Skeletal muscle tissue (tissue), 4 donors: ENCODE measurements around the gene TFB2M. TPM values are rescaled to one million over a fixed set of nuclear protein-coding genes. Genes with fewer than 3 reads are reported as not detected.
A peak's percentile ranks its signal among the peaks of the same experiment; 100 is the strongest.
"Not testable (repeated sequence)": the region's sequence is repeated elsewhere in the genome, so short reads cannot be mapped to it uniquely, and the experiment has no call there.

Experiments used
- H3K27ac ChIP-seq: one replicate; pipeline ENCODE4 v1.7.0; 2013; ENCODE audit warnings: mild to moderate bottlenecking, low read depth, low read length, inconsistent platforms
- H3K27me3 ChIP-seq, 3 donors: one replicate each; pipeline ENCODE4 v1.7.0; 2013; ENCODE audit warnings: low read length in 3 of 3; ENCODE audit not compliant: control insufficient read depth in 3 of 3, insufficient read depth in 3 of 3
- H3K36me3 ChIP-seq, 3 donors: one replicate each; pipeline ENCODE4 v1.7.0; 2013; ENCODE audit warnings: low read length in 3 of 3; ENCODE audit not compliant: control insufficient read depth in 3 of 3, insufficient read depth in 3 of 3
- H3K4me1 ChIP-seq, 3 donors: one replicate each; pipeline ENCODE4 v1.7.0; 2013; ENCODE audit warnings: low read length in 3 of 3, mild to moderate bottlenecking in 3 of 3; ENCODE audit not compliant: control insufficient read depth in 3 of 3, insufficient read depth in 3 of 3
- H3K4me3 ChIP-seq, 3 donors: one replicate each; pipeline ENCODE4 v1.7.0; 2013; ENCODE audit warnings: low read length in 3 of 3
- H3K9ac ChIP-seq, 3 donors: one replicate each; pipeline ENCODE4 v1.7.0; 2013; ENCODE audit warnings: low read length in 3 of 3, mild to moderate bottlenecking in 3 of 3, moderate library complexity in 2 of 3, low read depth in 1 of 3
- H3K9me3 ChIP-seq, 3 donors: one replicate each; pipeline ENCODE4 v1.7.0; 2013; ENCODE audit warnings: low read length in 3 of 3; ENCODE audit not compliant: control insufficient read depth in 3 of 3
- total RNA-seq: library from RNA; depleted of rRNA; stranded (reverse); fragments of >200 nt; gene quantifications from one replicate; pipeline ENCODE4 v1.2.3, GENCODE V29; 2014
- donor health status: Osteomylitis.

Gene TFB2M
- total RNA-seq, 1 donor from 2014 or later, result 21.4 TPM

DNA sequence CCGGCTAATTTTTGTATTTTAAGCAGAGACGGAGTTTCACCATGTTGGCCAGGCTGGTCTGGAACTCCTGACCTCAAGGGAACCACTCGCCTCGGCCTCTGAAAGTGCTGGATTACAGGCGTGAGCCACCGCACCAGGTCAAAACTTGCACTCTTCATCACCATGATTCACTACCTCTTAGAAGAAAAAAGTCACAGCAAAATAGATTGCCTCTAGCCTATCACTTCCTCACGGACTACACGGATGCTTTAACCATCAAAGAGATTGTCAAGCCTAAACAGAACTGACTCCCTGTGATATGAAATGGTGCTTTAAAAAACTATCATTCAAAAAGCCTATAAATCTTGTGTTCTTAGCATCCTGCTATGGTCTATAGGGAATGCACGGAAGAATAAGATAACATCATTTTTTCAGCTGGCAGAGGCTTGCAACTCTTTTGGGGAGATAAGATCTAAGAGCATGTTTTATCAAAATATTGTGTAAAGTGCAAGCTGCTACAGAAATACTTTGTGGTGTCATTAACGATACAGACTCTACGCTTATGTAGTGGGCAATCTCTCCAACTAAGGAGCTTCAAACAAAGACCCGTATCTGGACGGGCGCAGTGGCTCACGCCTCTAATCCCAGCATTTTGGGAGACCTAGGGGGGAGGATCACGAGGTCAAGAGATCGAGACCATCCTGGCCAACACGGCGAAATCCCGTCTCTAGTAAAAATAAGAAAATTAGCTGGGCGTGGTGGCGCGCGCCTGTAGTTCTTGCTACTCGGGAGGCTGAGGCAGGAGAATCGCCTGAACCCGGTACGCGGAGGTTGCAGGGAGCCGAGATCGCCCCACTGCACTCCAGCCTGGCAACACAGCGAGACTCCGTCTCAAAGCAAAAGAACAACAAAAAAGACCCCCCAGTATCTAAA, 966 bp downstream of the TFB2M start:
- Histone ChIP-seq H3K9me3 (no peaks in the 10 kb centered on the region), H3K9ac (peak overlapping the region; percentile 94 to 98 (median 96)), H3K36me3 (peaks cover 0 to 12% (median 5%) of the 10 kb centered on the region in 3 donors), H3K27me3 (no peaks in the 10 kb centered on the region), H3K4me3 (peak overlapping the region; percentile 76 to 97 (median 96)), H3K27ac (peak overlapping the region; percentile 95), H3K4me1 (peaks cover 19 to 31% (median 28%) of the 10 kb centered on the region in 3 donors)

DNA sequence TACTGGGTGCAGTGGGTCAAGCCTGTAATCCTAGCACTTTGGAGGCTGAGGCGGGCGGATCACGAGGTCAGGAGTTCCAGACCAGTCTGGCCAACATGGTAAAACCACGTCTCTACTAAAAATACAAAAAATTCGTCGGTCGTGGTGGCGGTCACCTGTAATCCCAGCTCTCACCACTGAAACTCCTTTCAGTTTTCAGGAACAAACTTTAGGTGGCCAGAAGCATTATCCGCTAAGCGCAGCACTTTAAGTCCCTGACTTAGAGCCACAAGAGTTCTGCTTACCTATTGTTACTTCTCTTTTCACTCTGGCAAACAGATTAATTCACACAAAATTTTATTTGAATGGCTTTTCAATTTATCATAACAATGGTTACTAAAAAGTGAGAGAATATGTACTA, 5.2 kb downstream of the TFB2M start:
- H3K9me3 ChIP-seq, H3K4me3 ChIP-seq, H3K27me3 ChIP-seq, H3K9ac ChIP-seq, H3K27ac ChIP-seq: not testable (repeated sequence)
- Histone ChIP-seq H3K4me1 (peaks cover 8 to 18% (median 15%) of the 10 kb centered on the region in 3 donors), H3K36me3 (peaks cover 8 to 28% (median 21%) of the 10 kb centered on the region in 3 donors)

DNA sequence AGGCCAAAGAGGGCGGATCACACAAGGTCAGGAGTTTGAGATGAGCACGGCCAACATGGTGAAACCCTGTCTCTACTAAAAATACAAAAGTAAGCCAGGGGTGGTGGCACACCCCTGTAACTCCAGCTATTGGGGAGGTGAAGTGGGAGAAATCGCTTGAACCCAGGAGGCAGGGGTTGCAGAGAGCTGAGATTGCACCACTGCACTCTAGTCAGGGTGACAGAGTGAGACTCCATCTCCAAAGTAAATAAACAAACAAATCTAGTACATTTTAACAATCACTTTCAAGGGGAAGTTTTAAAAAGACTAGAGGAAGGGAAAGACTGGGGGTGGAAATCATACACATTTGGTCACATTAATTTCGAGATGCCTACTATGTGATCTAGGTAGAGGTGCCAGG, 6.8 kb downstream of the TFB2M start:
- H3K4me1 ChIP-seq, result peaks cover 0 to 5% (median 1%) of the 10 kb centered on the region in 3 donors
- peaks cover 12 to 34% (median 33%) of the 10 kb centered on the region in 3 donors for H3K36me3 ChIP-seq
- no peak overlapping the region for H3K27ac ChIP-seq
- H3K4me3 ChIP-seq, result no peak overlapping the region
- no peaks in the 10 kb centered on the region for H3K9me3 ChIP-seq
- H3K27me3 ChIP-seq, result no peaks in the 10 kb centered on the region
- no peak overlapping the region for H3K9ac ChIP-seq

DNA sequence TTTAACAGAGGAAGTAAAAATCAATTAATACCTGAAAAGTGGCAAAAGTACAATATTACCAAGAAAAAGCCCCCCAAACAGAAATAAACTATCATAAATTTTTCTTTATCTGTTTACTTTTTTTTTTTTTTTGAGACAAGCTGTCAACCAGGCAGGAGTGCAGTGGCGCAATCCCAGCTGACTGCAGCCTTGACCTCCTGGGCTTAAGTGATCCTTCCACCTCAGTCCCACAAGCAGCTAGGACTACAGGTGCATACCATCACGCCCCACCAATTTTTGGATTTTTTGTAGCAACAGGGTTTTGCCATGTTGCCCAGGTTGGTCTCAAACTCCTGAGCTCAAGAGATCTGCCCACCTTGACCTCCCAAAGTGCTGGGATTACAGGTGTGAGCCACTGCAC, 8.0 kb downstream of the TFB2M start:
- no peak overlapping the region for H3K9ac ChIP-seq
- no peaks in the 10 kb centered on the region for H3K4me1 ChIP-seq
- H3K27ac ChIP-seq, result no peak overlapping the region
- no peak overlapping the region for H3K4me3 ChIP-seq
- no peaks in the 10 kb centered on the region for H3K27me3 ChIP-seq
- no peaks in the 10 kb centered on the region for H3K9me3 ChIP-seq
- peaks cover 18 to 38% (median 27%) of the 10 kb centered on the region in 3 donors for H3K36me3 ChIP-seq

DNA sequence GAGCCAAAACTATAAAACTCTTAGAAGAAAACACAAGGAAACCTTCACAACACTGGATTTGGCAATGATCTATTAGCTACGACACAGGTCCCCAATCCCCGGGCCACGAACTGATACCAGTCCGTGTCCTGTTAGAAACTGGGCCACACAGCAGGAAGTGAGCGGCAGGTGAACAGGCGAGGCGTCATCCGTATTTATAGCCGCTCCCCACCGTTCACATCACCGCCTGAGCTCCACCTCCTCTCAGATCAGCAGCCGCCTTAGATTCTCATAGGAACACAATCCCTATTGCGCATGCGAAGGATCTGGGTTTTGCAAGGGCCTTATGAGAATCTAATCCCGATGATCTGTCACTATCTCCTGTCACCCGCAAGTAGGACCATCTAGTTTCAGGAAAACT, 11.9 kb downstream of the TFB2M start:
- Histone ChIP-seq H3K36me3 (peaks cover 34 to 46% (median 37%) of the 10 kb centered on the region in 3 donors), H3K4me1 (no peaks in the 10 kb centered on the region), H3K27ac (no peak overlapping the region), H3K4me3 (no peak overlapping the region), H3K9ac (no peak overlapping the region), H3K27me3 (no peaks in the 10 kb centered on the region), H3K9me3 (no peaks in the 10 kb centered on the region)

DNA sequence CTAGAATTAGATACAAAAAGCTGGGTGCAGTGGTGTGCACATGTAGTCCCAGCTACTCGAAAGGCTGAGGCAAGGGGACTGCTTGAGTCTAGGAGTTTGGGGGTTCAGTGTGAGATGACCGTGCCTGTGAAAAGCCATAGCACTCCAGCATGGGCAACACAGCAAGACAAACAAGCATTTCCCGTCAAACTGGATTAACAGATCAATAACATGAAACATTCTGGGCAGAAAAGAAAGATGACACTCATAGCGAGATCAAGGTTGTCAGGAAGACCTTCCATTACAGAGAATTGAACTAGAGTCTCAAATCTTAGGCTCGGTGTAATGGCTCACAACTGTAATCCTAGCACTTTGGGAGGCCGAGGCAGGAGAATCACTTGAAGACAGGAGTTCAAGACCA, 14.0 kb downstream of the TFB2M start:
- Histone ChIP-seq H3K4me3 (no peak overlapping the region), H3K9me3 (no peaks in the 10 kb centered on the region), H3K36me3 (peaks cover 34 to 55% (median 41%) of the 10 kb centered on the region in 3 donors), H3K27me3 (no peaks in the 10 kb centered on the region), H3K9ac (no peak overlapping the region), H3K27ac (no peak overlapping the region), H3K4me1 (no peaks in the 10 kb centered on the region)

DNA sequence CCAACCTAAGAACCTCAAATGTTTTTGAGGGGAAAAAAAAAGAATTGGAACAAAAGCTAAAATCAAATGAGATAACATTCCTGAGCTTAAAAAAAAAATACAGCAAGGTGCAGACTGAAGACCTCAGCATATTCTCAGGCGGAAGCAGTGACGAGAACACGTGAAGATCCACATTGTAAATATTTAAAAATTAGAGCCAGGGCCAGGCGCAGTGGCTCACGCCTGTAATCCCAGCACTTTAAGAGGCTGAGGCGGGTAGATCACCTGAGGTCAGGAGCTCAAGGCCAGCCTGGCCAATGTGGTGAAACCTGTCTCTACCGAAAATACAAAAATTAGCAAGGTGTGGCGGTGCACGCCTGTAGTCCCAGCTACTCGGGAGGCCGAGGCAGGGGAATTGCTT, 15.7 kb downstream of the TFB2M start:
- no peak overlapping the region for H3K4me3 ChIP-seq
- H3K4me1 ChIP-seq, result no peaks in the 10 kb centered on the region
- no peaks in the 10 kb centered on the region for H3K27me3 ChIP-seq
- H3K27ac ChIP-seq, result no peak overlapping the region
- no peak overlapping the region for H3K9ac ChIP-seq
- peaks cover 34 to 43% (median 36%) of the 10 kb centered on the region in 3 donors for H3K36me3 ChIP-seq
- H3K9me3 ChIP-seq, result no peaks in the 10 kb centered on the region

DNA sequence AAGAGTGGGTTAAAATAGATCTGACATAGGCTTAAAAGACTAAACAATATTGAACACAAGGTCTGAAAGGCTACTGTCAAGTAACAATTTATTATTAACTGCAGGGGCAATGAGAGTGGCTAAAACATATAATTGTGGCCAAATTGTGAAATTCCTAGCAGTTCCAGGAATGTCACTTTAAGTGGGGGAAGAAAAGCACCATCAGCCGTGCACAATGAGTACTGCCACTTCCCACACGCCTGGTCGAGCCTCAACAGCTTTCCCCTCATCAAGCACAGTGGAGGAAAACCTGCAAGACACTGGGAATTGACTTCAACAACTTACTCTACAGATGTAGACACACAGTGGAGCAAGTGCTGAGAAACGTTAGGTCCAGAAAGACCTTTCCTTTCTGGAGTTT, 16.4 kb downstream of the TFB2M start:
- H3K27me3 ChIP-seq, result no peaks in the 10 kb centered on the region
- no peaks in the 10 kb centered on the region for H3K4me1 ChIP-seq
- H3K27ac ChIP-seq, result no peak overlapping the region
- H3K9ac ChIP-seq, result no peak overlapping the region
- no peak overlapping the region for H3K4me3 ChIP-seq
- H3K9me3 ChIP-seq, result no peaks in the 10 kb centered on the region
- H3K36me3 ChIP-seq, result peaks cover 33 to 38% (median 37%) of the 10 kb centered on the region in 3 donors

DNA sequence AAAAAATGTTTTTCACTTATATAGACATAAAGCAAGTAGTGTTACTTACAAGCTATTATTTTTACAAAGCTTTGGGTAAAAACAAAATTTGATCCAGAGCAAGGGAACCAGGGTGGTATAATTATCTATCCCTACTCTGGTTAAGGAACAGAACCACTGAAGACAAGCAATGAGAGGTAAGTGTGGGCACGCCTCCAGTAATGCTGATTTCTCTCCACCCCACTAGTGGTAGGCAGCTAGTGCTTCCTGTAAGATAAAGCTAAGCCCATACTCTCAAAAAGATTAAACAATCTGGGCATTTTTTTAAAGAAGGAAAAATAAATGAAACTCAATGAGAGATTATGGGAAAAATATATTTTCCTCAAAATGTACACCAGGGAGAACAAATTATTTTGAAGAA, 22.1 kb downstream of the TFB2M start:
- no peaks in the 10 kb centered on the region for H3K4me1 ChIP-seq
- no peaks in the 10 kb centered on the region for H3K9me3 ChIP-seq
- H3K27ac ChIP-seq, result no peak overlapping the region
- H3K36me3 ChIP-seq, result peaks cover 15 to 50% (median 45%) of the 10 kb centered on the region in 3 donors
- H3K4me3 ChIP-seq, result no peak overlapping the region
- H3K27me3 ChIP-seq, result no peaks in the 10 kb centered on the region
- H3K9ac ChIP-seq, result no peak overlapping the region

DNA sequence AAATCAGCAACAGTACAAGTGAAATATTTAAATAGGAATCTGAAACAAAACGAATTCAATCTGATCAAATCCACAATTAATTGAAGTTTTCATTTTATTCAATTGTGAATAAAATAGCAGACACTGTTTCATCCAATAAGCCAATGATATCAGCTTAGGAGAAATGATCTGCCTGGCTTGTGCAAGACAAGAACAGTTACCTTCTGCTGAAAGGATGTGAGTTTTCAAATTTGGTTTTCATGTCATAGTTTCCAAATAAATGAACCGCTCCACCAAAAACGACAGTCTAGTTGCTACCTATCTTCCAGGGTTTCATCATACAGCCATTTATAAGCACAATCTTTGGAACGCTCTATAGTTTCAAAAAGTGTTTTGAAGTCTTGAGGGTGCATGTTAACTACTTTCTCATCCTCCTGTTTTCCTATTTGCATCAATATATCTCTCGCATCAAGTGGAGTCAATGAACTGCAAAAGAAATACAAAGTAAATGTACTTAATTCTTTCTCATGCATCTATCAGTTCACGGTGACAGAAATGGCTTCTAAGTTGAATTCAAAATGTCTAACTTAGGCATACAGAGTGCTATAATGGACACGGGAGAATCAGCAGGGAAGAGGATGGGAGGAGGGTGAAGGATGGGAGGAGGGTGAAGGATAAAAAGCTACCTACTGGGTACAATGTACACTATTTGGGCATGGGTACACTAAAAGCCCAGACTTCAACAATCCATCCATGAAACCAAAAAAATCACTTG, 25.1 kb downstream of the TFB2M start:
- Histone ChIP-seq H3K9ac (no peak overlapping the region), H3K4me1 (no peaks in the 10 kb centered on the region), H3K27me3 (no peaks in the 10 kb centered on the region), H3K27ac (no peak overlapping the region), H3K4me3 (no peak overlapping the region), H3K9me3 (no peaks in the 10 kb centered on the region), H3K36me3 (peaks cover 13 to 47% (median 41%) of the 10 kb centered on the region in 3 donors)
